Measurements from ENCODE around the gene MAS1.
"Not testable (repeated sequence)": the region's sequence is repeated elsewhere in the genome, so short reads cannot be mapped to it uniquely, and the experiment has no call there.

MAS1 gene

DNA sequence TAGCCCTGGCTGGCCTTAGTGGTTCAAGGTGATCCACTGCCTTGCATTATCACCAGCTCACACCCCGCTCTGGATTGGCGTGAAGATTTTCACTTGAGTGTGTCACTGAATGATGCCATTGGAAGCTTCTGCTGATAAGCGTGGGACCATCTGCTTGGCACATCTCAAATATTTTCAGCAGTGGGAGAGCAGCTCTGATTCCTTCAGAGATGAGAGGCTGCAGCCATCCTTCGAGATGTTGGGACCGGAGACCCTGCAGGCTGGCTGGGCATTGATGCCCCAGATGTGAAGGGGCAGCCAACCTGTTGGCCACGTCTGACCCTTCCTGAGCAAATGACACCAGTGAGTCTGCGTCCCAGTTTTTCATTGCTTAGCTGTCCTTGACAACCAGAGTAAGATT, at the start of gene MAS1:
MAS1 (plus strand) TSS at position 197 of the 400 bp plus-strand sequence. CDS start 15,968 bp downstream, outside the sequence.
- H3K4me3 ChIP-seq (ENCODE audit: control insufficient read depth, low read depth, low read length) = no peak within 1 kb of the TSS
- DNase-seq (ENCODE audit: low read depth) = no peak

GRCh38 chr6:159842035-159842434, 48.8 kb upstream of the MAS1 start:
- TF ChIP-seq CTCF (conservative IDR thresholded peaks at IDR 0.05; ENCODE audit: control insufficient read depth, insufficient read depth, low read depth, low read length) = peak; percentile 49
- peak; percentile 22 for DNase-seq (ENCODE audit: low read depth)
- H3K4me3 ChIP-seq (ENCODE audit: control insufficient read depth, low read depth, low read length) = no peak overlapping the region

More for the DNA sequence above, at the start of gene MAS1:
- no peak for TF ChIP-seq CTCF (conservative IDR thresholded peaks at IDR 0.05; ENCODE audit: control insufficient read depth, insufficient read depth, low read depth, low read length)

GRCh38 chr6:159844737-159845645, 45.8 kb upstream of the MAS1 start:
- H3K4me3 ChIP-seq (ENCODE audit: control insufficient read depth, low read depth, low read length) = no peak overlapping the region
- no peak for TF ChIP-seq CTCF (conservative IDR thresholded peaks at IDR 0.05; ENCODE audit: control insufficient read depth, insufficient read depth, low read depth, low read length)
- DNase-seq (ENCODE audit: low read depth) = no peak

- DNase-seq (ENCODE audit: low read depth); H3K4me3 ChIP-seq (ENCODE audit: control insufficient read depth, low read depth, low read length): not testable (repeated sequence)
Observed at GRCh38 chr6:159848552-159848951, 42.2 kb upstream of the MAS1 start.

DNA sequence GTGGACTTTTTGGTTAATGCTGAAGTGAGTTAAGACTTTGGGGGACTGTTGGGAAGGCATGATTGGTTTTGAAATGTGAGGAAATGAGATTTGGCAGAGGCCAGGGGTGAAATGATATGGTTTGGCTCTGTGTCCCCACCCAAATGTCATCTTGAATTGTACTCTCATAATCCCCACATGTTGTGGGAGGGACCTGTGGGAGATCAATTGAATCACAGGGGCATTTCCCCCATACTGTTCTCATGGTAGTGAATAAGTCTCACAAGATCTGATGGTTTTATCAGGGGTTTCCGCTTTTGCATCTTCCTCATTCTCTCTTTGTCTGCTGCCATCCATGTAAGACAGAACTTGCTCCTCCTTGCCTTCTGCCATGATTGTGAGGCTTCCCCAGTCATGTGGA, 40.9 kb upstream of the MAS1 start:
- not testable (repeated sequence) for H3K4me3 ChIP-seq (ENCODE audit: control insufficient read depth, low read depth, low read length); DNase-seq (ENCODE audit: low read depth)

- TF ChIP-seq CTCF (conservative IDR thresholded peaks at IDR 0.05; ENCODE audit: control insufficient read depth, insufficient read depth, low read depth, low read length) = peak; percentile 33
- H3K4me3 ChIP-seq (ENCODE audit: control insufficient read depth, low read depth, low read length) = no peak overlapping the region
- peak; percentile 15 for DNase-seq (ENCODE audit: low read depth)
Observed at GRCh38 chr6:159852877-159853276, 37.9 kb upstream of the MAS1 start.

DNA sequence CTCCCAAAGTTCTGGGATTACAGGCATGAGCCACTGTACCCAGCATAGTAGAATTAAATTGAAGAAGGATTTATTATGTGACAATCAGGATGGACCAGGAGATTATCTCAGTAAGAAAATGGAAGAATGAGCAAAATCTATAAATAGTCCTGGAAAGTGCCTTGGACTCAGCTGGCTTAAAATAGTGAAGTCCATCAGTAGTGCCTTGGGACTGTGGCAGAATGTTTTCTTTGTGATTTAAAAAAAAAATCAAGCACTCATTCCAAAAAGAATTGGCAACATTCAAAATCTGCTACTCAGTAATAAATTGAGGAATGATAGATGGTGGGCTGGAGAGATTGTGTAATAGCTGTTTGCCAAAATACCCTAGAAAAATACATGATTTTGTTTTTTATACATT, 37.0 kb upstream of the MAS1 start:
- no peak for TF ChIP-seq CTCF (conservative IDR thresholded peaks at IDR 0.05; ENCODE audit: control insufficient read depth, insufficient read depth, low read depth, low read length)
- no peak overlapping the region for H3K4me3 ChIP-seq (ENCODE audit: control insufficient read depth, low read depth, low read length)
- DNase-seq (ENCODE audit: low read depth) = no peak

All from fibroblast of mammary gland (primary cell).